HG03108 (cell line): ENCODE measurements around the gene PRPF6.

Experiments
- ATAC-seq: cut with Tn5 transposase; IDR thresholded peaks from one replicate; pipeline ENCODE4 v1.9.1; 2021; ENCODE audit warnings: moderate library complexity; ENCODE audit not compliant: unreplicated experiment

The PRPF6 gene

GRCh38 chr20:63980806-63981728 lies at the start of gene PRPF6:
Gene PRPF6 (plus strand): TSS chr20:63981132. CDS start chr20:63981246, 114 bp downstream.
- ATAC-seq = peak; percentile 46

- no peak for ATAC-seq
Observed at GRCh38 chr20:63931735-63932134, 49.2 kb upstream of the PRPF6 start.

GRCh38 chr20:63932606-63933160 lies 48.2 kb upstream of the PRPF6 start:
- no peak for ATAC-seq

GRCh38 chr20:63933646-63934045 lies 47.3 kb upstream of the PRPF6 start:
- no peak for ATAC-seq

GRCh38 chr20:63934271-63935068 lies 46.5 kb upstream of the PRPF6 start:
- no peak for ATAC-seq

GRCh38 chr20:63935447-63935846 lies 45.5 kb upstream of the PRPF6 start:
- no peak for ATAC-seq

GRCh38 chr20:63937596-63937995 lies 43.3 kb upstream of the PRPF6 start:
- ATAC-seq = no peak

- ATAC-seq = no peak
Observed at GRCh38 chr20:63939061-63939935, 41.6 kb upstream of the PRPF6 start.

- ATAC-seq = no peak
Observed at GRCh38 chr20:63940071-63940471, 40.9 kb upstream of the PRPF6 start.

- no peak for ATAC-seq
Observed at GRCh38 chr20:63940472-63941266, 40.3 kb upstream of the PRPF6 start.

- ATAC-seq = peak; percentile 39
Observed at GRCh38 chr20:63941282-63942081, 39.5 kb upstream of the PRPF6 start.

- no peak for ATAC-seq
Observed at GRCh38 chr20:63942250-63942951, 38.5 kb upstream of the PRPF6 start.

GRCh38 chr20:63942969-63943807 lies 37.7 kb upstream of the PRPF6 start:
- ATAC-seq = no peak

- ATAC-seq = no peak
Observed at GRCh38 chr20:63943808-63944077, 37.2 kb upstream of the PRPF6 start.

GRCh38 chr20:63944078-63944941 lies 36.6 kb upstream of the PRPF6 start:
- no peak for ATAC-seq

GRCh38 chr20:63945031-63945658 lies 35.8 kb upstream of the PRPF6 start:
- ATAC-seq = no peak
